Muscle of back (tissue), 11 donors: ENCODE results near the gene NRF1. TPM values are rescaled to one million over a fixed set of nuclear protein-coding genes. Genes with fewer than 3 reads are reported as not detected.
"Not testable (repeated sequence)": the region's sequence is repeated elsewhere in the genome, so short reads cannot be mapped to it uniquely, and the experiment has no call there.

Experiments used
- DNase-seq, 3 donors: peaks; one replicate each; pipeline versions ENCODE4 v3.0.0 to v3.0.0-alpha.2; 2013
- polyA plus RNA-seq, 10 donors: library from polyadenylated mRNA; unstranded; fragments of 120-200 nt; gene quantifications; one replicate each; pipeline ENCODE4 v1.2.1, GENCODE V29; 2013; ENCODE audit not compliant: insufficient read length in 10 of 10

The NRF1 gene
- polyA plus RNA-seq, 10 donors = 11.1 to 17.3 (median 13.4) TPM

DNA sequence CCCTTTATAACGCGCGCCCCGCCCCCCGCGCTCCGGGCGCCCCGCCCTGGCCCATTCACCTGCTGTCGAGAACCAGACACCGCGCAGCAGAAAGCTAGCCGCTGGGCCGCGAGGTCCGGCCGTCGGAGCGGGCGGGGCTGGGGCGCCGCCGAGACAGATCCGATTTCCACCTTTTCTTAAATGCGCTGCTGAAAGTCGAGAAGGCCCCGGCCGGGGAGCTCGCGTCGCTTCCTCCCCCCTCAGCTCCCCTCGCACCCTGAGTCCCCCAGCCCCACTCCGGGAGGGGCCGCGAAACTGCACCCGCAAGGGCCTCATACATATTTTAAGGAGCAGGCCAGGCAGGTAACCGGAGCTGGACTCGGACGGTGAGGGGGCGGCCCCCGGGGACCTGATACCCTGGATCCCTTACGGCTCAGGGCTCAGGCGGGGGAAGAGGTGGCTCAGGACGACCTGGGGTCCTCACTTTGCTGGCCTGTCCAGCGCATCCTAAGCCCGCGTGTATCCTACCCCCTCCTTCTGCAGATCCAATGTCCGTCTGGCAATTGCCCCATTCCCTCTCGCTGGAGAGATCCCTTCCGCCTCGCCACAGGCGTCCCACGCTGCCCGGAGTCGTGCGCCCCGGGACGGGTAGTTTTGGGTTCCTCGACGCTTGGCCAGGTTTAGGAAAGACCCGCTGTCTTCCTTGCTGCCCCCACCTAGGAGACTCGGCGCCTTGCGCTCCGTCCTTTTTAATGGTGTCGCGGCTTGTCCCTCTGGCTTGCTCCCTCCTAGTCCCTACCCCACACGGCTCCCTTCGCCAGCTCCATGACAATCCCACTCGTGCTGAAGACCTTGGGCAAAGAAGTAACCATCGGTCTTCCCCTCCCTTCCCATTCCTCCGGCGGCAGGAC lies 170.7 kb downstream of the NRF1 start:
- peak in 1 of 3 donors; percentile 48 for DNase-seq

DNA sequence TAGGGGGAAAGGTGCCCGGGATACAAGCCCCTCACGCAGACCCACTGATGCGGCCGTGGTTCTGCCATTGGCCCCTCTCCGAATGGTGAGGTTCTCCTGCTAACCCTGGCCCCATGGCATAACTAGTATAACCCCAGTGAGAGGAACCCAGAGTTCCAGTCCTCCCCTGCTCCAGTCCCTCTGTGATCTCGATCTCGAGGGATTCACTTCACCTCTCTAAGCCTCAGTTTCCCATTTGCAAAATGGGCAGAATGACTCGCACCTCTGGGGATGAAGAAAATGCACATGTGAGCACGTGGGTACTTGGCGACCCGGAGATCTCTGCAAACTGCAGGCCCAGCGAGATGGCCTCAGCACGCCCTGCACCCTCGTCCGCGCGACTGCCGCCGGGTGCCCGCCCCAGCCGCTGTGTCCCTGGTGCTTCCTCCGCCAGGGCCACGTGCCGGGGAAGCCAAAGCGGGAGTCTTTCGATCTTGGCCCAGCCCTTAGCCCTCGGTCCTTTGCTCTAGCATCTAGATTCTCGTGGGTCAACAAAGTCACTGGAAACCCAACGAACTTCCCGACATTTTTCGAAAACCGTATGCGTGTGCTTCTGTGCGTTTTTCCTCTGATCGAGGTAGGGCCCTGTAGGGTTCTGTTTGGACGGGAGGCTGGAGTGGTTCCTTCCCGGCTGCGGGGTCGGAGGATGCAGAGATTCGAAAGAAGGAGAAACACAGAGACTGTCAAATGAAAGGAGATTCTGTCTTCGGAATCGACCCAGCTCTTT lies 171.5 kb downstream of the NRF1 start:
- DNase-seq = peak in 1 of 3 donors; percentile 67

DNA sequence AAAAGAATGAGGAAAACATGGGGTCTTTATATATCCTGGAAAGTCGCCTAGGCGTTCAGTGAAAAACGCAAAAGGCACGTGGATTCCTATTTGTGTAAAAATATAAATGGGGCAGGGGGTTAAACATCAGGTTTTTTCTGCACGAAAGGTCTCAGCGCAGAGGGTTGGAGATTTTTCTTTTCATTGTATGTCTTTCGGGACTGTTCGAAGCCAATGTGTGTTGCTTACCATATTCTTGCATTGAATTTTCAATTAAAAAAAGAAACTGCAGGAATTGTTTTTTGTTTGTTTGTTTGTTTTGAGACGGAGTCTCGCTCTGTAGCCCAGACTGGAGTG lies 172.0 kb downstream of the NRF1 start:
- DNase-seq = no peak

DNA sequence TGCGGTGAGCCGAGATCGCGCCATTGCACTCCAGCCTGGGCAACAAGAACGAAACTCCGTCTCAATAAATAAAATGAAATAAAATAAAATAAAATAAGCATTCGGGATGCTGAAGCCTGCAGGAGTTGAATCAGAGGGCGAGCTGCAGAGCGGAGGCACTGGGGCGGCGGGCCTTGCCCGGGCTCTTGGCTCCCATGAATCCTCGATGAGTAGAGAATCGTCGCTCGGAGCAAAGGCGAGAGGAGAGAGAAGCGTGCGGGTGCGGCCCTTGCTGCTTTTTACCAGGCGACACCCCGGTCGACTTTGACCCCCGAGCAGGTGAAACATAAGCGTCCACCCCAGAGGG lies 172.9 kb downstream of the NRF1 start:
- no peak for DNase-seq

DNA sequence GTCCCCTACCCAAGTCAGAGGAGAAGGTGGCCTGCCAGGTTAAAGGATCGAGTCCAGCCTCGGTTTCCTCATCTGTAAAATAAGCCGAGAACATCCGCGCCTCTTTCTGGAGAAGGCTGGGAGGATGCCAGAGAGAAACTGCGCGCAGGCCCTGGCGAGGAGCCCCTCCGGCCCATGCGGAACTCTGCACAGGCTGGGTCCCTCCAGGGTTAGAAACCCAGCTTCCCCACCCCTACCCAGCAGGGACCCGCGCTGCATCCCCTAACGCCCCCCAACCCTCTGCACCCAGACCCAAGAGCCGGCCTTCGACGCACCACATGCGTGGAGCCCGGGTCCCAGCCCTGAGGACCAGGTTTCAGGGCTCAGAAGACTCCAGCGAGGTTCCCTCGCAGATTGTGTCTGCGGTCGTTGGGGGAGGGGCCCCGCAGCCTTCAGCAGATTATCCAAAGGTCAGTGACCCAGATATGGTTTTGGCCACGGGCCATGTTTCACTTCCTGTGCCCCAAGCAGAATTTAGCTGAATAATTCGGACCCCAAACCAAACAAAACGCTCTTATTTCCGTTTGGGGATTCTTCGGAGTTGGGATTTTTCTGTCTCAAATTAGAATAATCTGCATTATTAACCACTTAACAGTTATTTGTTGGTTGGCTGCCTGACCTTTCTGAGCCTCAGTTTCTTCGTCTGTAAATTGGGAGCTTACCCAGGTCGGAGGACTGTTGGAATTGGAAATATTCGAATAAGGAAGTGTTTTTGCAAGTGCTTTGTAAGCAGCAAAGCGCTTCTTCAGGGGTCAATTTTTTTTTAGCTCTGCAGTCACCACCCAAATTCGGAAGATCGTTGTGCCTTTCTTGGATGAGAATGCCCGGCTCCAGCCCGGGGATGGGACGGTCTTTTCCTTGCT lies 173.5 kb downstream of the NRF1 start:
- peak in 1 of 3 donors; percentile 52 for DNase-seq

DNA sequence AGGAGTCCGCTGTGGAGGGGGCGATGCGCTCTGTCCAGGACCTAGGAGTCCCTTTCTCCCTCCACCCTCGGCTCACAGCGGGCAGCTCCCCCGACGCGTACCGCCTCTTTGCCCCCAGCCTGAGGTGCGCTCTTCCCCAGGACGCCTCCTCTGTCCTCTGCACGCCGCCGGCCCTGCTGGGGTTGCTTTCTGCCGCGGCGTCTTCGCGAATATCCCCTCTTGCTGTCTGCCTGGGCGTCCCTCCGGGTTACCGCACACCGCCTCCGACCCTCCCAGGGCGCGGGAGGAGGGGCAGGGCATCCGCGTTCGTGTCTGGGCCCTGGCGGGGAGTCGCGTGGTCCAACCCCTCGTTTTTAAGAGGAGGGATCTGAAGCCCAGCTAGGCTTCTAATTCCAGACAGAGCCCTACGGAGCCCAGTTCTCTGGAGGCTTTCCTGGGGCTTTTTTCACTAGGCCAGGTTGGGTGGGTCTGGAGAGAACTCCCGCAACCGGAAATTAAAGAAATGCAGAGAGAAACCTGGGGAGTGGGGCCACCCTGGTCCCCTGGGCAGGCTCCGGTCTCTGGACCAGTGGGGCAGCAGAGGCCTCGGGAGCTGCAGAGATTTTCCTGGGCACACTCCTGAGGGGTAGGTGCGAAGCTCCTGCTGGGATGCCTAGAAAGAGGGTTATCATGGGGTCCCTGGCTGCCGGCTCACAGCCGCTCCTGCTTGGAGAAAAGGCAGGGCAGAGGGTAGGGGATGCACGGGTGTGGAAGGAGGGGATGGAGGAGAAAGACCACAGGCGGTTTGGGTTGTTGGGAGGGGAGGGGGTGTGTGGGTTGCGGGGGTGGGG lies 174.4 kb downstream of the NRF1 start:
- DNase-seq = peak in 1 of 3 donors; percentile 43

DNA sequence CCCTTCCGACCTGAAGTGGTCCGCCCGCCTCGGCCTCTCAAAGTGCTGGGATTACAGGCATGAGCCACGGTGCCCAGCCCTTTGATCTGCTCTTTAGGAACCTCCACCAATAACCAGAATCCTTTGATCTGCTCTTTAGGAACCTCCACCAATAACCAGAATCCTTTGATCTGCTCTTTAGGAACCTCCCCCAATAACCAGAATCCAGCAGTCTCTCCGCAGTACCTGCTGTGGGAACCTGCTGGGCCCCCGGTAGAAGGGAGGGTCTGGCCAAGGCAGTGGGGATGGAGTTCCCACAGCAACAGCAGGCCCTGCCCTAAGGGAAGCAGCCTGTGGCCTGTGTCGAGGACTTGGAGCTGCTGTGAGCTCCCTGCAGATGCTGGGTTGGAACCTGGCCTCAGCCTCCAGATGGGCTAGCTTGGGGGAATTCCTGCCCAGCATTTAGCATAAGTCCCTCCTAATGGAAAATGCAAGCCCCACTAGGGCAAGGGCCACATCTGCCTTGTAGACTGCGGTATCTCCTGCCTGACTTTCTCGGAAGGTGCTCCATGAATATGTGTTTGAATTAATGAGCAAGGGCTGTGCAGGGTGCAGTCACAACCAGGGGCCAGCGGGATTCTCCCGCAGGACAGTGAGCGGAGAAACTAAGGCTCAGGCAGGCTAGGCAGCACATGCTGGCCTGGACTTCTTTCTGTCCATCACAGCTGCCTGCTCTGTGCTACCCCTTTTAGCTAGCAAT lies 175.5 kb downstream of the NRF1 start:
- peak in 1 of 3 donors; percentile 33 for DNase-seq

DNA sequence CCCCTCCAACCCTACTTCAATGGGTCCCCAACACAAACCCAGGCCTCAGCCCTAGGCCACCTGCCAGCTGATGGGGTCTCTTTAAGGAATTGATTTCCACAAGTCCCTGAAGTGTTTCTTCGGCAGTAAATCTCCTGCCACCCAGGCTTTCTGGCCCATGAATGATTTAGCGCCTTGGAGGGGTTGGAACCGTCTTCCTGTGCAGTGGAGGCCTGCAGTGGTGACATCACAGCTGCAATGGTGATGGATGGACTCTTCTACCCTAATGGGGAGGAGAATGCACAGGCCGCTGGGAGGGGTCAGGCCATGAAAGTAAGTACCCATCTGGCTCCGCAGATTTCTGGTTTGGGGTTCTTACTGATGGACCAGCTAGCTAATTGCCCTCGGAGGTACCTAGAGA lies 177.5 kb downstream of the NRF1 start:
- DNase-seq = no peak

DNA sequence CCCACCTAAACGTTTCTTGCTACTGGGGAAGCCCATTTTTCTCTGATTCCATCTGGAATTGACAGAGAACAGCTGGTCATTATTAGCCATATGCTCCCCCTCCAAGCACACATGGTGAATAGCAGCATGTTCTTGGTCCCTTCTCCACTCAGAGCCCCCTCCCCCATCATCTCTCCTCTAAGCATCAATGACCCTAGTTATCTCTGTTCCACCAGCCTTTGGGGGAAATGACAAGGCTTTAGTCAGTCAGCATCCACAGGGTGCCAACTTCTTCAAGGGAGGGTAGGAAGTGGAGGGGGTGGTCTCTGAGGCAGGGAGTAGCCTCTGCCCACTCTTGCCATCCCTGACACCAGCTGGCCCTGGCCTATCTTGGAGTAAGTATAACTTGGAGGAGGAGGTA lies 178.1 kb downstream of the NRF1 start:
- no peak for DNase-seq

DNA sequence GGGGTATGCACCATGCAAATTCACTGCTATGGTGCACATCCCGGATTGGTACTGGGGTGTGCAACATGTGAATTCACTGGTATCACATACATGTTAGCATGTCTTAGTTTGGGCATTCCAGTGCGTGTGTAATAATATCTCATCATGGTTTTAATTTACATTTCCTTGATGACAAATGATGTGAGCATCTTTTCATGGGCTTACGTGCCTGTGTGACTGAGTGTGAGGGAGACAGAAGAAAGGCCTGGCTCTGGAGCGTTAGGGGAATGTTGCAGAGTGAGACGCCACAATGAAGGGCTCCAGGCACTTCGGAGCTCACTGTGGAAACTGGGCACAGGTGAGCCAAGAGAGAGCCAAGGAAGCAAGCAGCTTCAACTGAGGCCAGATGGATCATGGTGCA lies 178.6 kb downstream of the NRF1 start:
- DNase-seq = no peak

DNA sequence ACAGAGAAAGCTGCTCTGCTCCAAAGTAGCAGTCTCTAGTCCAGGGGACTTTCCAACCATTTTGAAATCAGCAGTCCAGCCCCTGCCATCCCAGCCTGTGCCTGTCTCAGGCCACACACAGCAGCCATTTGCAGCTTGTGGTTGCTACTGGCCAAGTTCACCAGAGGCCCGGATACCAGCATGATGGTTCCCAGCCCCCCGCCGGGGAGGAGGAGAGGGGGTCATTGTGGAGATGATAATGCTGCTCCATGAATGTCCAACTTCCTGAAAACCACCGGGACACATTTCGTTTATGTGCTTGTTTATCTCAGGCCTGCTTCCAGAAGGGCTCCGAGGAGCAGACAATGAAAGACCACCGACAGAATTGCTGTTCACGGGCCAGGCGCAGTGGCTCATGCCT lies 181.2 kb downstream of the NRF1 start:
- no peak for DNase-seq

DNA sequence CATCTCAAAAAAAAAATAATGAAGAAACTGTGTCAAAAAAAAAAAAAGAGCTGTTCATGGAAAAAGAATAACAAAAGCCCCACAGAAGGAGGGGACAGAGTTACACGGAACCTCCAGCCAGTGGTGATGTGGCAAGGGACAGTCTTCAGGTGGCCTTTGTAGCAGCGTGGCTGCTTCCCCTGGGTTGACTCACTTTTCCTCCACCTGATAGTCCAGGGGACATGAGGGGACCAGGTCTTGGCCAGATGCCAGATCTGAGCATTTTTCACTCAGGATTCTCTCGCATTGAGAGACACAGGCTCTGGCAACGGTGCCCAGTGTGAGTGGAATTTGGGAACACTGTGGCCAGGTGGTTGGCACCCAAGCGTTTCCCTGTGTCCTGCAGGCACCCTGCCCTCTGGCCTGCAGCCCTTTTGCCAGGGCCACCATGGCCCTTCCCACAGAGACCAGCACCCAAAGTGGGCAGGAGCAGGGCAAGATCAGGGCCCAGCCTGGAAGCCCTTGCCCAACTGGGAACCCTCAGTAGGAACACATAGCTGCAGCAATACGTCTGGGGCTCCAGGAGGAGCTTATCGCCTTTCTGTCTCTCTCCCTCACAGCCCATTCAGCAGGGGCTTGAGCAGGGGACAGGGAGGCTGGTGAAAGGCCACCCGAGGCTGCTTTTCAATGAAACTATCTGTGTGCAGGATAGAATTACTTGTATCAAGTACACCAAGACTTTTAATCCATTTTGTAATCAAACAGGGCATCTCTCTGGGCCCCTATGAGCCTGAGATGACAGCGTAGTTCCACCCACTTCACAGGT lies 182.2 kb downstream of the NRF1 start:
- no peak for DNase-seq

DNA sequence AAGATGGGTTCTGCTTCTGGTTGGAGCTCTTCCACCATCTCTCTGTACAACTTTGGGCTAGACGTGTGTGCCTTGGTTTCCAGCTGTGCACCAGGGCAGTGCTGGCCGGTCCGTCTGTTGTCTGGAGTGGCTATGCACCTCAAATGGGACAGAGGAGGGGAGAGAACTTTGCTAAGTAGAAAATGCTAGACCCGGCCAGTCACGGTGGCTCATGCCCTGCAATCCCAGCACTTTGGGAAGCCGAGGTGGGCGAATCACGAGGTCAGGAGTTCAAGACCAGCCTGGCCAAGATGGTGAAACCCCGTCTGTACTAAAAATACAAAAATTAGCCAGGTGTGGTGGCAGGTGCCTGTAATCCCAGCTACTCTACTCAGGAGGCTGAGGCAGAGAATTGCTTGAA lies 182.9 kb downstream of the NRF1 start:
- DNase-seq = not testable (repeated sequence)

DNA sequence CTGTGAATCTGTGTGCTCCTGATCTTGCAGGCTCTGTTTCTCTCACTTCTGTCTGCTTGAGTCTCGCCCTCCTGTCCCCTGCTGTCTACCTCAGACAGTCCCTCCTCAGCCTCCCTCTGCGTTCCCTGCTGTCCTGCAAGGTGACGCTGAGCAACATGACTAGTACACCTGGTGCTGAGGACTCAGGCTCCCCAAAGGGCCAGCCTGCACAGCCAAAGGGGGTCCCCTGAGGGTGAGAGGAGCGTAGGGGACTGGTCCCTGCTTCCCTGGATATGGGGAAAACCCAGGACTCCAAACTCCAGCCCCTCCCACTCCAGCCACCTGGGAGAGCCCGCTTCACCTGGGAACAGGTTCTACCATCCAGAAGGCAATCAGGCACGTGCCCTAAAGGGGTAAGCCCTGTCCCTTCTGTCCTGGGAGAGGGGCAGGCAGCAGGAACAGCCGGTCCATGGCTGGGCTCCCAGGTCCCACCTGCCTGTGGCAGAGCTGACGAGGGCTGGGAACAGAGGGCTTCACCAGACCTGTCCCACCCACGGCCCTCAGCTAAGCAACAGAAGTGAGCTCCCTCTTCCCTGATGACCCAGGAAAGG lies 184.8 kb downstream of the NRF1 start:
- no peak for DNase-seq

DNA sequence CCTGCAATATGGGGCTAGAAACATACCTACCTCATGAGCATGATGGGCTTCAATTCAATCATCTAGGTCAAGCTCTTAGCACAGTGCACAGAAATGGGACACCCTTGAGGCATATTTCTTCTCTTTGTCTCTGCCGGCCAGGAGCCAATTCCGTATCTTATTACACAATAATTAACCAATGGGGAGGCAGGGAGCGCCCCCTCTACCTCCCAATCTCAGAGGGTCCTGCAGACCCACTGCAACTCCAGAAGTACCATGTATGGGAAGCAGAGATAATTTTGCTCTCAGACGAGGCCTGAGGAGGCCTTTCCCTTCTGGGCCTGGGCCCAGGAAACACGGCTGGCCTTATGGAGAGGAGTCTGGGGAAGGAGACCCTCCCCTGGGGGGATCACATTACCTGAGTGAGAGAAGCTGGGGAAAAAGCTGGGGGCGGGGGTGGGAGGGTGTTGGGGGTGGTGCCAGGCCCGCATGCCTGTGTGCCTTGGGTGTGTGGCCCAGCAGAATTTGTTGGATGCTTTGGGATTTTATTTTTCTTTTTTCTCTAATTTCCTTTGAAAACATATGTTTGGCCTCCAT lies 185.8 kb downstream of the NRF1 start:
- peak in 1 of 3 donors; percentile 60 for DNase-seq

DNA sequence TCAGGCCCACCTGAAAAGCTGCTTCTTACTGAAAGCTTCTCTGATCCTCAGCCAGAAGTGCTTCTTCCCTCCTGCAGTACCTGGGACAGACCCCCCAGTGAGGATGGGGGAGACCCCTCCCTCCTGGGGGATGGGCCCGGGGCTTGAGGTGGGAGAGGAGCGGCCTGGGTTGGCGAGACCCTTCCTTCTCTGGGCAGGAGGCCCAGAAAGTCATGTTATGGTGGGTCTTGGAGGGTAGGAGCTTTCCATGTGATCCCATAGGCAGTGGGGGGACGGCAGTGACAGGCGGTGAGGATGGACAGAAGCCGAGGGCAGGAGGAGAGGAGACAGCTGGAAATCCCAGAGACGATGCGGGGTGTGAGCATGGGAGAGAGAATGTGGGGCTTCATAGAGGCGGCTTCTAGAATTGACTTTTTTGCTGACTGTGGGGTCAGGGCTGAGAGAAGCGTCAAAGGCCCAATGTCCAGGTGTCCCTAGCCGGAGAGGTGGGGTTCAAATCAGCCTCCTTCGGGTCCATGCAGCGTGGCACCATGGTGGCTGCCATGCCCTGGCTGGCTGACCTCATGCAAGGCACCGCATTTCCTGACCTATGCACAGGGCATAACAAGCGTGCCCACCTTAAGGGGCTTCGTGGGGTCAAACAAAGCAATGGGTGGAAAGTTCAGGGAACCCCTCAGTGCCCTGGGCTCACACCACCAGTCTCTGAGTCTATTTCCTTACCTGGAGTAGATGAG lies 187.3 kb downstream of the NRF1 start:
- no peak for DNase-seq

DNA sequence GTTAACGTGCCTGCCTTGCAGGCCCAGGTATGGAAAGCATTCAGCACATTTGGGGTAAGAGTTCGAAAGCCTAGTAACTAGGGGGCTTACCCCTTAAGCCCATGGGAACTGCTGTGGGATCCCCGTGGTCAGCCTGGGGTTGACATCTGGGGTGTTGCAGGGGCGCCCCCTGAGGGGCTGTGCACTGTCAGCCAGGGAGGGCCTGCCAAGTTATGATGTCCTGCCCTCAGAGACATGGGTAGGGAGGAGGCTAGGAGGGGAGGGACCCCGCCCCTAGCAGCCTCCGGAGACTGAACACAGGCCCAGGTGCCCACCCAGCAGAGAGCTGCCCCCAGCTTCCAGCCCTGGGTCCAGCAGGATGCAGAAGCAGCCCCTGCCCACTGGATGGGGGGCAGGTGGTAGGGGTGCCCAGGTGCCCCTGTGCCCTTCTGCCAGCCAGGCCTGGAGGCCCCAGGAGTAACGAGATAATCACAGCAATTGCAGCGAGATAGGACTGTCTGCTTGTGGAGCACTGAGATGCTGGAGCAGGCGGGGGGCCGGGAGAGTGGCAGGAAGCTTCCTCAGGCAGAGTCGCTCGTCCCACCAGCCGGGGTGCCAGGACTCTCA lies 187.9 kb downstream of the NRF1 start:
- DNase-seq = no peak

DNA sequence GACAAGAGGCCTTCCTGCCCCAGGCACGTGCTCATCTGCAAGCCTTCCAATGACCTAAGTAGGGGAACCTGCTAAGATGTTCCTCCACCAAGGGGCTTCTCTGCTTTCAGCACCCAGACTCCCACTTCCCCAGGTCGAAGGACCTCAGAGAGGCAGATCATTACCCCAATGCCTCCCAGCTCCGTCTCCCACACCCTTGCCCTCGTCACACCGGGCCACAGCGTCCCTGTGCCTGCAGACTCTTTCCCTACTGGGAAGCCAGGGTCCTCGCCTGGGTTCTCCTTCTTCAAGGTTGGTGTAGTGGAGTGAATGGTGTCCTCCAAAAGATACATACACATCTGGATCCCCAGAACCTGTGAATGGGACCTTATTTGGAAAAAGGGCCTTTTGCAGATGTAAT lies 189.4 kb downstream of the NRF1 start:
- DNase-seq = no peak
